AG04450 (cell line): ENCODE measurements around the gene PSMD7. TPM values are rescaled to one million over a fixed set of nuclear protein-coding genes. Genes with fewer than 3 reads are reported as not detected.

ENCODE experiments used
- CTCF ChIA-PET: fragments of 300-600, 350-600 bp; formaldehyde crosslinking; extraction: SDS; loops from one replicate; lab custom pipeline; 2022; ENCODE audit warnings: antibody characterized with exemption, inconsistent platforms; lab: Charles Lee
- POLR2A ChIA-PET: fragments of 350-600 bp; formaldehyde crosslinking; extraction: SDS; loops from one replicate; lab custom pipeline; 2021; ENCODE audit warnings: antibody characterized with exemption, inconsistent platforms; lab: Yijun Ruan, JAX
- DNase-seq: peaks from one replicate; pipeline ENCODE4 v3.0.0-alpha.2; 2011; ENCODE audit warnings: low read depth, low spot score
- H3K27ac ChIP-seq: one replicate; pipeline ENCODE4 v1.5.1; 2012; ENCODE audit warnings: low read depth, low read length, control low read depth
- H3K27me3 ChIP-seq: one replicate; pipeline ENCODE4 v1.6.0; 2012; ENCODE audit warnings: low read length; ENCODE audit not compliant: control insufficient read depth, insufficient read depth
- H3K4me3 ChIP-seq: 2 replicates; pipeline ENCODE4 v1.5.1; 2011; ENCODE audit warnings: mild to moderate bottlenecking, low read depth, low read length, control low read depth
- H3K9me3 ChIP-seq: 2 replicates; pipeline ENCODE4 v1.5.1; 2012; ENCODE audit warnings: low read length; ENCODE audit not compliant: control insufficient read depth, insufficient read depth
- CTCF ChIP-seq: IDR thresholded peaks from 2 replicates; pipeline ENCODE4 v1.5.1; 2011; ENCODE audit warnings: low read depth, low read length, control low read depth, inconsistent platforms
- polyA plus RNA-seq: library from polyadenylated mRNA; depleted of rRNA; stranded (reverse); fragments of >200 nt; gene quantifications from 2 replicates; pipeline ENCODE4 v1.2.3, GENCODE V29; 2011

The PSMD7 gene
- polyA plus RNA-seq, 1 experiment: 153 TPM

GRCh38 chr16:74253161-74253938, 43.3 kb upstream of the PSMD7 start:
- Histone ChIP-seq H3K27me3 (no peaks in the 10 kb centered on the region), H3K27ac (no peak overlapping the region), H3K4me3 (no peak overlapping the region), H3K9me3 (no peaks in the 10 kb centered on the region)
- CTCF ChIA-PET: interaction anchor here (0.8 to 1.3 kb wide), 2 partner anchors 27 to 189 kb away, joined by 3 read pairs; no protein-coding TSS in a partner anchor
- POLR2A ChIA-PET: no interaction called here
- DNase-seq: no peak
- TF ChIP-seq CTCF: no peak

DNA sequence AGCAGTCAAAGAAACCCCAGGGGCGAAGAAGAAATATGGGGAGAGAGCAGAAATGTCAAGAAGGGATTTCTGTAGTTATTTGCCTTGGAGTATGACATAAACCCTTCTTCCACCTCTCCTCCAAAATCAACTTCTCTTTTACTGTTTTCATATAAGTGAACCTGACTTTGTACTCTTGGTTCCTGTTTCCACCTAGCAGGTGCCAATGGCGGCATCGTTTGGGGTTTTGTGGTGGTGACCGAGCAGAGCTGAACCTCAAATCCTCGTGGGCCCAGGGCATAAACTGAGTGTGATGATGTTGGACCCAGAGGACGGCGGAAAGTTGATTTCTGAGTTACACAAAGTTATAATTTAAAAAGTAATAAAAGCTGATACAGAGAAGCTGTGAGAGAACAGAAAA, 39.6 kb upstream of the PSMD7 start:
- no peak for TF ChIP-seq CTCF
- Histone ChIP-seq H3K4me3 (no peak overlapping the region), H3K27me3 (no peaks in the 10 kb centered on the region), H3K27ac (no peak overlapping the region), H3K9me3 (no peaks in the 10 kb centered on the region)
- POLR2A ChIA-PET: no interaction called here
- CTCF ChIA-PET: no interaction called here
- DNase-seq: no peak

GRCh38 chr16:74261068-74261467, 35.5 kb upstream of the PSMD7 start:
- Histone ChIP-seq H3K9me3 (no peaks in the 10 kb centered on the region), H3K4me3 (no peak overlapping the region), H3K27me3 (no peaks in the 10 kb centered on the region), H3K27ac (no peak overlapping the region)
- no peak for DNase-seq
- no peak for TF ChIP-seq CTCF
- ChIA-PET CTCF (no interaction called here), POLR2A (no interaction called here)

DNA sequence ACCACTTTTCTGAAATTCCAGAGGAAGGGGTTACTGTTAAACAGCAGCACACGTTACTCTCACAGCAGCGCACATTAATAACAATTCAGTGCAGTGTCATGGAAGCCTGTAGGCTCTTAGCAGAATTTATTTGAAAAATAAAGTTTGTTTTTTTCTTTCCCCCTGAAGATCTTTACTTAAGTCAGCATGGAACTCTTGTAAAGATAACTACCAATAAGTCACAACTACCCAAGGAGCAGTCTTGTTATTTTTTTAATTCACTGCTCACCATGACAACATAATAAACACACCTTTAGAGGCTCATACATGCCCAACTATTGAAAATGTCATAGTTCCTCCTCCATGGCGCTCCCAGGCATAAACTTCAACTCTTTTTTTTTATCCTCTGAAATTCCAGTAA, 31.8 kb upstream of the PSMD7 start:
- no peak for DNase-seq
- Histone ChIP-seq H3K9me3 (no peaks in the 10 kb centered on the region), H3K27me3 (no peaks in the 10 kb centered on the region), H3K27ac (no peak overlapping the region), H3K4me3 (no peak overlapping the region)
- ChIA-PET POLR2A (no interaction called here), CTCF (no interaction called here)
- no peak for TF ChIP-seq CTCF

- no peak overlapping the region for H3K4me3 ChIP-seq
- no peak for DNase-seq
- H3K27me3 ChIP-seq: no peaks in the 10 kb centered on the region
- no peak overlapping the region for H3K27ac ChIP-seq
- TF ChIP-seq CTCF: no peak
- POLR2A ChIA-PET: no interaction called here
- no peaks in the 10 kb centered on the region for H3K9me3 ChIP-seq
- CTCF ChIA-PET: interaction anchor here (1.4 kb wide), 1 partner anchor 42 kb away, joined by 3 read pairs; no protein-coding TSS in a partner anchor
These were observed 28.2 kb upstream of the PSMD7 start for GRCh38 chr16:74268372-74268782.
